GM15510 (cell line): Measurements from ENCODE around the gene ANKRD13C.

Experiments
- POLR2A ChIP-seq: IDR thresholded peaks from 3 replicates; pipeline ENCODE4 v1.6.1; 2011; ENCODE audit warnings: borderline replicate concordance; ENCODE audit not compliant: insufficient read length; ENCODE audit errors: extremely low read depth

ANKRD13C gene

DNA sequence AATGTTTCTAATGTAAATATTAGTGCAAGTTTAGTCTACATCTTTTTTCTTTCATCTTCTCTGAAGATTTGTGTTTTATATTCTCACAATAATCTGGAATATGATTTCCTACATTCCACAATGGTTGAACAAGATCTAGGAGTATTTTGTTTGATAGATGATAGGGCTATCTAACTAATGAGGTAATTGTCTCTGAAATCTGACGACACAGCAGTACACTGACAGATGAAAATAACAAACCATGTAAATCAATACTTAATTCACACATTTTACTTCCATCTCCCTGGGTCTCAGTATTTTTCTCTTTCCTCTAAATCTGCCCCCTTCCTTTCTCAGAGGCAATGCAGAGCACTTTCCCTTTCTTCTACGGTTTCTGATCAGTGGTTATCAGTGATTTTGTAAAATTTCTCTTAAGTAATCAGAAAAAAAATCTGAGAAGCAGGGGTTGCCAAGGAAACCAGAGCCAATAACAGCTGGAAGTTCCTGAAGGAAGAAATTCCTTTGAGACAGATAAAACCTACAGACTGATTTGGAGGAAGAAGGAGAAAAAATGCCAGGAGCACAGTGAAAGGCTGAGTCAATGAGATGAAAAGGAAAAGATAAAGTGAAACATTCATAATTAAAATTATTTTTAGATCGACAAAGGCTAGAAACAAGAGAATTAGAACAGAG is 7.3 kb upstream of the ANKRD13C start:
- TF ChIP-seq POLR2A, result no peak

DNA sequence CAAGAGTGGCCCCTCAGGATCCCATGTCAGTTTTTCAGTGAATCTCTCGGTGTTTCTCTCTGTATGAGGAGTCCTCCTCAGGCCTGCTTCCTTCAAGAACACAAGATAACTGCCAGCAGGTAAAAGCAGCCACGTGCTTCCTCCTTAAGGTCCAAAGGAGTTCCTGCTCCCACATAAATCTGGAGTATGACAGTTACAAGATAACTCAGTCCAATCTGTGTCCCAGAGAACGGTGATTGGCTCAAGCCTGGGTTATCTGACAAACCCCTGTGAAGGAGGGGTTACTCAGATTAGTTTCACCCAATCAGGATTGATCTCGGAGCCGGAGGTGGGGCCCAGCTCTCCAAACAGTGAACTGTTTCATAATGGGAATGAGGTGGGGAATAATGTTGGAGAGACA is 5.8 kb upstream of the ANKRD13C start:
- no peak for TF ChIP-seq POLR2A

DNA sequence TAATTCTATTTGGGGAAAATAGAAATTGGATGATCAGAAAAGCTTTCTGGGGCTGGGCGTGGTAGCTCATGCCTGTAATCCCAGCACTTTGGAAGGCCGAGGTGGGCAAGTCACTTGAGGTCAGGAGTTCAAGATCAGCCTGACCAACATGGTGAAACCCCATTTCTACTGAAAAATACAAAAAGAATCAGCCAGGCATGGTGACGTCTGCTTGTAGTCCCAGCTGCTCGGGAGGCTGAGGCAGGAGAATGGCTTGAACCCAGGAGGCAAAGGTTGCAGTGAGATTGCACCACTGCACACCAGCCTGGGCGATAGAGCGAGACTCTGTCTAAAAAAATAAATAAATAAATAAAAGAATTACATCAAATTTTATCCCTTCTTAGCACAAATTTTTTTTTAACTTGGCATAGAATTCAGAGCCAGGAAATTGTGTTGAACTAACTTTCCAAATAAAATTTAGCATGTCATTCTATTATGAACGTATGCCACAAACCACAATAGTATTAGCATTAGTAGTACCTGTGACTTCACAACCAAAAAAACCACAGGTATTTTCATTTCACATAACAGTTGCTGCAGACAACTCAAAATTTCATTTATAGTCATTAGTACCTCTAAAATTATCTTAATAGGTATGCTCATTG is 4.5 kb upstream of the ANKRD13C start:
- no peak for TF ChIP-seq POLR2A

DNA sequence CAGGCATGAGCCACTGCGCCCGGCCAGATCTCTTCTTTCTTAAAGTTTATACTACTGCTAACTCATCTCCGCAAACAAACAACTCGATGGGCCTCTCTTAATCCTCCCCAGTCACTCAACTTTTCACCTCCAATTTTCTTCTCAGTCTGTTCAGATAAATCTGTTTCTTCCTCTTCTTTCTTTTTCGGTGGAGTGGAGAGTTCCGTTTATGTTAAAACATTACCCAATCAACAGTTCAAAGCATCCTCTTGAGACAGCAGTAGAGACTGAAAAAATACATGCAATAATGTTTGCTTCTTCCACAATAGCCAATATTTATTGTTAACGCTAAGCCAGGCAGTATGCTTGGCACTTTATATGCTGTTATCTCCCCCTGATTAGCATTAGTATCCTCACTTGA is 1.4 kb upstream of the ANKRD13C start:
- no peak for TF ChIP-seq POLR2A

DNA sequence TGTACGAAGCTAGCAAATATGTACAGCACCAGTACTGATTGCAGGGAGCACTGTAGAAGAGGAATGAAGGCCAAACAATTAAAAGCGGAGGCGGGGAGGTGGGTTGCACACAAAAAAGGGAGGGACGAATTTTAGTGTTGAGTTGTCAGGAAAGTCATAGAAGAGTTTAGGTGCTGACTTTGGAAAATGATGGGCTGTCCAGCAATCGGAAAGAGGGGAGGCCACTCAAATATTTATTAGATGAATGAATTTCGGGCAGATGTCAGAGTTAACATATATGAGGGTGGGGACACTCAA is 537 bp upstream of the ANKRD13C start:
- TF ChIP-seq POLR2A, result no peak

DNA sequence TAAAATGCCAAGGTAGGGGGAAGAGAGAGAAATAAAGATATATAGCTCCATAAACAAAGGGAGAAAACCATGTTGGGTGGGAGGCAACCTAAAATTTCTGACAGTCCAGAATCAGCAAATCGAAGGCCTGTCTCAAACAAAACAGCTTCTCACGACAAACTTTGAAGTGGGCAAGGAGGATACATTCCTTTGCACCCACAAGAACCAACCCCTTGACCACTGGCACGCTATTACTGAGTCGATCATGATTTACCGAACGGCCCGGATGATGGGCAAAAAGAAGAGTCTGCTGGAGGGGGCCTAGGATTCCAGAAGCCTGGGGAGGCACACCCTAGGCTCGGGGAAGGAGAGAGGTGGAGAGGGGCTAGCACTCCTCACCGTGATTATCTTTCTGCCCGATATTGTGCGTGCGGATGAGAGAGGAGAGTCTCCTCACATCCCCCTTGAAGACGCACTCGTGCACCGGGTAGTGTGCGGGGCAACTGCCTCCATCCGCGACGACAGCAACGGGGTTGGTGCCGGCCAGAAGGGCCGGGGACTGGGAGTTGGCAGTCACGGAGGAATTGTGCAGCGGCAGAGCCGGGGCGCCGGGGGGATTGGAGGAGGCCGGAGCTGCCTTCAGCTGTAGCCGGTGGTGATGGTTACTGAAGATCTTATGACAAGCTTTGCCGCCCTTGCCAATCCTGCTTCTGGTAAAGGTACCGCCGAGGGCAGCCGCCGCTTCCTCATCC is 756 bp downstream of the ANKRD13C start:
- TF ChIP-seq POLR2A, result no peak

DNA sequence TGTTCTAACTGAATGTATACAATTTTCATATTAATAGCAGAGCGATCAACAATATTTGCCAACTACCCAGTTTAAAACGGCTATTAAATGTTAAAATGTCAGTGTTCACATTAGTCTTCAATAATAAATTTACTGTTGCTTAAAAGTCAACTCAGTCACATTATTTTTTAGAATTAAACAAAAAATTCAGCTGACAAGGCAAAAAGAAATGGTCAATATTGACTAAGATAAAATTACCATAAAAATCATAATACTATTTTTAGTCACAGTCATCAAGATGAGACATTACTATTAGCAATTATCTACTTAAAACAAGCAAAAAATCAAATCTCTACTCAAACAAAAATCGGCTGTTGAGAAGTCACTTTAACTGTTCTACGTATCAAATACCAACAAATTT is 1.5 kb downstream of the ANKRD13C start:
- no peak for TF ChIP-seq POLR2A

DNA sequence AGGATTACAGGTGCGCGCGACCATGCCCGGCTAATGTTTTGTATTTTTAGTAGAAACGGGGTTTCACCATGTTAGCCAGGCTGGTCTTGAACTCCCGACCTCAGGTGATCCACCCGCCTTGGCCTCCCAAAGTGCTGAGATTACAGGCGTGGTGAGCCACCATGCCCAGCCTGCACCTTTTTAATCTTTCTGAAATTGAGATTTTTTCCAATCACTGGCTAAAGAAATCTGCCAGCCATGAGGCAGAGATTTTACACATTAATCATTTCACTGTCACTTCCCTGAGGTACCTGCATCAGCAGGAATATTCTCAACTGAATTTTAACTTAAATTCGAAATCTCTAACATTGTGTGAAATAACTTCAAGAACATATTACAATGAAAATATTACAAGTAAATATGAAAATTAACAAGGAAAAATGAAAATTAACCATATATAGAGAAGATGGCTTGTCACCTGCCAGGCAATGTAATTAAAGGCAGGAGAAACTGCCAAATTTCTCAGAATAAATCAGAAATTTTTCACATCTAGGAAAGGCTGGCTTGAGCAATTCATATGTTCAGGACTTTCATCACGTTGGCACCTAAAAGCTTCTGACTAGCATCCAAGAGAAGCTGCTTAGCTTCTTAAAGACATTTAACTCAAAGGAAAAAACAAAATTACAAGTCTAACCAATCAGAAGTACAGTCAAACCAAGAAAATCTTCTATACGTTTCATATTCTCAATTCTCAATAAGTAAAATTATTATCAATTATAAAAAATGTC is 5.9 kb downstream of the ANKRD13C start:
- TF ChIP-seq POLR2A, result no peak

DNA sequence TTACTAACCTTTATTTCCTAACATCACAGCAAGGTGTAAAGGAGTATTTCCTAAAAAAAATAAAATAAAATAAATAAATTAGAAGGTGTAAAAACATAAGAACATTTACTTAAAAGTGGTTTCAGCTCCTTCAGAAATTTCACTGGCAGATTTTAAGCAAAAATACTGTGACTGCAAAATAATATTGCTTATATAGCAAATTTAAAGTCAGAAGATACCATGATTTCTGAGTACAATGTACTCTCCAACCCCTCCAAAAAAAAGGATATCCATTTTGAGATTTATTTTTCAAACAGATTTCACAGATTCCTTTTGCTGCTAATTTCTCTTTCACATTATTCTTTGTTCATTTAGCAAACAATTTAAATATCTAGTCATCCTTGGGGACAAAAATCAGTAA is 18.5 kb downstream of the ANKRD13C start:
- TF ChIP-seq POLR2A, result no peak

DNA sequence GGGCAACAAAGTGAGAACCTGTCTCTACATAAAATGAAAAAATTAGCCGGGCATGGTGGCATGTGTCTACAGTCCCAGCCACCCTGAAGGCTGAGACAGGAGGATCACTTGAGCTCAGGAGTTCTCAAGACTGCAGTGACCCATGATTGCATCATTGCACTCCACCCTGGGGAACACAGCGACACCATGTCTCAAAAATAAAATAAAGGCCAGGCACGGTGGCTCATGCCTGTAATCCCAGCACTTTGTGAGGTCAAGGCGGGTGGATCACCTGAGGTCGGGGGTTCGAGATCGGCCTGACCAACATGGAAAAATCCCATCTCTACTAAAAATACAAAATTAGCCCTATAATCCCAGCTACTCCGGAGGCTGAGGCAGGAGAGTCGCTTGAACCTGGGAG is 20.1 kb downstream of the ANKRD13C start:
- TF ChIP-seq POLR2A, result no peak

DNA sequence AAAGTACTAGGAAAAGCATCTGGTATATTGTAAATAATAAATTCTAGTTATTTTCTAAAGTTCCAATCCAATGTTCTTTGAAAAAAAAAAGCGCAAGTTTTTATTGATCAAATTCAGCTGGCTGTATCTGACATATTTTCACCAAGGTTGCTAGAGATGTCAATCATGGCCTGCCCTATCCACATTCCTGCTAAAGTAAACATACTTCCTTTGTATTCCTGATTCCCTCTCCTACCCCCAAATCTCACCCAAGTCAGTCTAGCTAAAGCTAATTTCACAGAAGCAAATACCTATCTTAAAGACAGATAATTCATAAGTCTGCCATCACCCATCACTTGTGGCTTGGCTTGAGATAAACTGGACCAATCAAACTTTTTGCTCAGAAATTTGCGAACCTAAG is 21.3 kb downstream of the ANKRD13C start:
- no peak for TF ChIP-seq POLR2A

DNA sequence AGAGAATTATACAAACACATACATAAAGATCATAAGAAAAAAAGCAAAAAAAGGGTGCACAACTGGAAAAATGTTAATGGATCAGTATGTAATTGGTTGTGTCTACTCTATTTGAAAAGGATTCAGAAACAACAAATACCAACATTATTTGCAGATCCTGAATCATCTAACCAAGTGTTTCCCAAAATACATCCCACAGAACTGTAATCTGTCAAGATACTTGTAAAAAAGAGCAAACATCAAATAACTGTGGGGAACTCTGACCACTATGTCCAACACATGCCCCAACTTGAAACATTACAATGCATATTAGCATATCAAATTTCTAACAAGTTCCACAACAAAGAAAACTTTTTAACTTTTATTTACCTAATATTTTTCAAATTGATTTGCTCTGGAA is 22.6 kb downstream of the ANKRD13C start:
- TF ChIP-seq POLR2A, result no peak

DNA sequence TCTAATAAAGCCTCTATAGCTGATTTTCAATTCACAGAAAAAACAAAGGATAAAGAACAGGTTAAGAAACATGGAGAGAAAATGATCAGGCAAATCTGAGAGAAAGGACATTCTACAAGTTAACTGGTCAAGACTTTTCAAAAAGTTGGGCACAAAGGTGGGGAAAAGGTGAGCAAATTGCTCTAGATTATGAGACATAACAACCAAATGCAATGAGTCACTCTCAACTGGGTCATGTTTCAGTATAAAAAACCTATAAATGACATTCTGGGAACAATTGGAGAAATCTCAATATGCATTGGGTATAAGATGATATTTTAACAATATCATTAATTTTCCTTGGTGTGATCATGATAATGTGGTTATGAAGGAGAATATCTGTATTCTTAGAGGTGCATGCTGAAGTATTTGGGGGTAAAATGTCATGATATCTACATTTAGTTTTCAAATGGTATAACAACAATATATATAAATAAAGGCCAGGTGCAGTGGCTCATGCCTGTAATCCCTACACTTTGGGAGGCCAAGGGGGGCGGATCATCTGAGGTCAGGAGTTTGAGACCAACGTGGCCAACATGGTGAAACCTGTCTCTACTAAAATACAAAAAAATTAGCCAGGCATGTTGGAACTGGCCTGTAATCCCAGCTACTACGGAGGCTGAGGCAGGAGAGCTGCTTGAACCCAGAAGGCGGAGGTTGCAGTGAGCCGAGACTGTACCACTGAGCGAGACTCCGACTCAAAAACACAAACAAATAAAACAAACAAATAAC is 27.0 kb downstream of the ANKRD13C start:
- TF ChIP-seq POLR2A, result no peak

DNA sequence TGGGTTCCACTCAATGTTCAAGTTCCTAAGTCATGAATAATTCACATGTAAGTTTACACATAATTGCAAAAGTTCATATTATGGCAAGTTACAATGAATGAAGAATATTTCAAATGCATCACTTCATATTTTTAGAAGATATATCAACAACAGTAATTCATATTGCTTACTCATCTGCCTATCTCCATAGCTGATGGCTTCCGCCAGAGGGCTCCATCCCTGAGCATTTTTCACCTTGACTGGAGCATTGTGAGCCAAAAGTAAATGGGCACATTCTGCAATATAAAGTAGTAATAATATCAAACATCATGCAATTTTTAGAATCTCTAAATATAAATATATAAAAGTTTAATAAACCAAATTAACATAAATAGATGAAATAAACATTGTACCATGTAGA is 29.8 kb downstream of the ANKRD13C start:
- no peak for TF ChIP-seq POLR2A

DNA sequence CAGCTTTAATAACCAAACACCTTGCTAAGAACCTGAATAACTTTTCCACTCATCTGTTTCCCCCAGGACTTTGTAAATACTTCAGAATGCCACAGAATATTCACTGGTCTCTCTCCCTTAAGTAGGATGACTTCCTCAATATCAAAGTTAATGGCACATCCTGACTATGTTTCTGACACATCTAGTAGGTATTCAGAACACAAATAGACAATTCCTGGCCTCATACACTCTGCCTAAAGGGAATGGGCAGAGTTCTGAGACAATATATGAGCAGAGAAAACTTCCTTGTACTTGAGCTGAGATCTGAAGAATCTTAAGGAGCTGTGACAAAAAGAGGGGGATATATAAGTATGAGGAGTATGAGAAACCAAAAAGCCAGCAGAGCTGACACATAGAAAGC is 34.8 kb downstream of the ANKRD13C start:
- no peak for TF ChIP-seq POLR2A

DNA sequence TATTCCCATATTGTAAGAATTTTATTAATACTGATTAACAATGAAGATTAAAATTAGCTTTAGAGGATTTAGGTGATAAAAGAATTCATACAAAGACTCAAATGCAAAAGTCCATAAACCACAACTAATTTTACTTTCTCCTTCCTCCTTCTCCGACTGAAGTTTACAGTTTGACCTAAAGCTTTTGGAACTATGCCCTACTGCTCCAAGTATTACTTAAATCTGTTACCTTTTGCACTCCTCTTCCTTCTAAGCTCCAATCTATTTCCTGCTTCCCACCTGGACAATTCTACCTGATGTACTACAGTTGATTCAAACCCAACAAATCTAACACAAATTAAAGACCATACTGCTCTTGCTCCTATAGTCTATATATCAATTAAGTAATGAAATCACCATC is 36.3 kb downstream of the ANKRD13C start:
- TF ChIP-seq POLR2A, result no peak

DNA sequence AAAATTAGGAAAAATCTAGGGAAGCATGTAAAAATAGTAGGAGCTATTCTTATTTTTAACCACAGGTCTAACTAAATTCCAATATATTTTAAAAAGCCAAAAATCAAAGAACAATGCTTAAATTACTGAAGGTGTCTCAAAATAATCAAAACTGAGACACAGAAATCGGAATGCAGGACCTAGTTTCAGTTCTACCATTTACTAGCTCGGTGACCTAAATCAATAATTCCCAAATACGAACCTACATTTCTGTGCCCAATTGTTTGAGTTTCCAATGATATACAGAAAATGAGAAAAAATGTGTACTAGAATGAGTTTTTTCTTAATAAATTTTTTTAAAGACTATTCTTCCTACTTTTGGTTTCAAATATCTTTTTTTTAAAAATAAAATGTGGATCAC is 37.4 kb downstream of the ANKRD13C start:
- no peak for TF ChIP-seq POLR2A
